WERI-Rb-1 (cell line): ENCODE data around the gene DEPDC1.
"Not testable (repeated sequence)": the region's sequence is repeated elsewhere in the genome, so short reads cannot be mapped to it uniquely, and the experiment has no call there.

Experiments used
- DNase-seq: peaks from one replicate; pipeline ENCODE4 v3.0.0-alpha.2; 2020
- H3K27ac ChIP-seq: fragments of 250-450 bp; sonication (Bioruptor Pico); 2 replicates; pipeline ENCODE4 v1.5.1; 2020; ENCODE audit warnings: mild to moderate bottlenecking, moderate library complexity
- H3K27me3 ChIP-seq: fragments of 250-450 bp; sonication (Bioruptor Pico); 2 replicates; pipeline ENCODE4 v1.5.1; 2021; ENCODE audit warnings: mild to moderate bottlenecking, low read depth, moderate library complexity; ENCODE audit not compliant: insufficient read depth, severe bottlenecking
- H3K36me3 ChIP-seq: fragments of 250-450 bp; sonication (Bioruptor Pico); 2 replicates; pipeline ENCODE4 v1.5.1; 2020; ENCODE audit warnings: mild to moderate bottlenecking, moderate library complexity
- H3K4me3 ChIP-seq: 2 replicates; pipeline ENCODE4 v1.5.1; 2011; ENCODE audit warnings: low read depth, mild to moderate bottlenecking, control low read depth, low read length
- H3K9me3 ChIP-seq: fragments of 250-450 bp; sonication (Bioruptor Pico); 2 replicates; pipeline ENCODE4 v1.5.1; 2021; ENCODE audit warnings: mild to moderate bottlenecking, moderate library complexity; ENCODE audit not compliant: severe bottlenecking
- TF ChIP-seq, protein P1 (sequence below): IDR thresholded peaks from 2 replicates; pipeline ENCODE4 v1.5.1; 2011; ENCODE audit warnings: low read depth, mild to moderate bottlenecking, control low read depth, inconsistent platforms, low read length

The DEPDC1 gene

DNA sequence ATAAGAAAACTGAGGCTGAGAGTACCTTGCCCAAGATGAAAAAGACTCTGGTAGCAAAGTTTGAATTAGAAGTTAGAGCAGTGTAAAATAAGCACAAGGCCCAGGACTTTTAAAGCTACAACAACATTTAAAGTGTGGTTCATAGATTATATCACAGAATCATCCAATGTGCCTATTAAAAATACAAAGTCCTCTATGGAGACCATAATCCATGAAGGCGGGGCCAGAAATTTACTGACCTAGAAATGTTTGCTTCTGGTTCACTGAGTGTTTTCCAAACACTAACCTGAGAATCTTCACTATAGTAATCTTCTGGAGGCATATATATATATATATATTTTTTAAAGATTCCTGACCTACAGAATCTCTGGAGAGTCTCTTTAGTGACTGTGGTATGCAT lies 12.3 kb downstream of the DEPDC1 start:
- Histone ChIP-seq H3K4me3 (no peak overlapping the region), H3K9me3 (no peaks in the 10 kb centered on the region), H3K27ac (no peak overlapping the region), H3K27me3 (no peaks in the 10 kb centered on the region), H3K36me3 (peaks cover 73% of the 10 kb centered on the region)
- TF ChIP-seq, protein P1, sequence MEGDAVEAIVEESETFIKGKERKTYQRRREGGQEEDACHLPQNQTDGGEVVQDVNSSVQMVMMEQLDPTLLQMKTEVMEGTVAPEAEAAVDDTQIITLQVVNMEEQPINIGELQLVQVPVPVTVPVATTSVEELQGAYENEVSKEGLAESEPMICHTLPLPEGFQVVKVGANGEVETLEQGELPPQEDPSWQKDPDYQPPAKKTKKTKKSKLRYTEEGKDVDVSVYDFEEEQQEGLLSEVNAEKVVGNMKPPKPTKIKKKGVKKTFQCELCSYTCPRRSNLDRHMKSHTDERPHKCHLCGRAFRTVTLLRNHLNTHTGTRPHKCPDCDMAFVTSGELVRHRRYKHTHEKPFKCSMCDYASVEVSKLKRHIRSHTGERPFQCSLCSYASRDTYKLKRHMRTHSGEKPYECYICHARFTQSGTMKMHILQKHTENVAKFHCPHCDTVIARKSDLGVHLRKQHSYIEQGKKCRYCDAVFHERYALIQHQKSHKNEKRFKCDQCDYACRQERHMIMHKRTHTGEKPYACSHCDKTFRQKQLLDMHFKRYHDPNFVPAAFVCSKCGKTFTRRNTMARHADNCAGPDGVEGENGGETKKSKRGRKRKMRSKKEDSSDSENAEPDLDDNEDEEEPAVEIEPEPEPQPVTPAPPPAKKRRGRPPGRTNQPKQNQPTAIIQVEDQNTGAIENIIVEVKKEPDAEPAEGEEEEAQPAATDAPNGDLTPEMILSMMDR: no peak
- DNase-seq: no peak

DNA sequence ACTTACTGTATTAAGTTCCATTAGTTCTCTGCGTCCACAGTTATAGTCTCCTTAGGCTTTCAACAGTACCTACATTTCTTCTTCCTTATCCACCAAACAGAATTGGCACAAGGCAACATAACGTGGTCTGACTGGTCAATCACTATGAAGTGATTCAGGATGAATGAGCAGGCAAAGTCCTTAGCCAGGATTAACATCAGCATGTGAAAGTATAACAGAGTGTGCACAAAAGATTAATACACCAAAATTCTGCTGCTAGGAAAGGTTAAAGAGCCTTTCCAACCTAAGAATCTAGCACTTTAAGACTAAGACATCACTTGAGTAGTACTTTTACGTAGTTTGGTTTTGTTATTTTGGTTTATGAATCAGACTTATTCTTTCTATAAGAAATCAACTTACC lies 15.8 kb downstream of the DEPDC1 start:
- no peaks in the 10 kb centered on the region for H3K27me3 ChIP-seq
- DNase-seq: no peak
- H3K4me3 ChIP-seq: no peak overlapping the region
- TF ChIP-seq, protein P1: no peak
- no peak overlapping the region for H3K27ac ChIP-seq
- H3K9me3 ChIP-seq: no peaks in the 10 kb centered on the region
- H3K36me3 ChIP-seq: peaks cover 76% of the 10 kb centered on the region

DNA sequence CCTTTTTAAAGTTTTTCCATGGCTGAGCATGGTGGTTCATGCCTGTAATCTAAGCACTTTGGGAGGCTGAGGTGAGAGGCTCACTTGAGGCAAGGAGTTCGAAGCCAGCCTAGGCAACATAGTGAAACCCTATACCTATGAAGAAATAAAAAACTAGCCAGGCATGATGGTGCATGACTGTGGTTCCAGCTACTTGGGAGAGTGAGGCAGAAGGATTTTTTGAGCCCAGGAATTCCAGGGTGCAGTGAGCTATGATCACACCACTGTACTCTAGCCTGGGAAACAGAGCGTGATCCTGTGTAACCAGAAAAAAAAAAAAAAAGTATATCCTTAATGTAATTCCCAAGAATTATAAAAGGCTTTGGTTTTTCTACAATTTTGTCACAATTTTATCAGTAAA lies 17.4 kb downstream of the DEPDC1 start:
- Histone ChIP-seq H3K9me3 (no peaks in the 10 kb centered on the region), H3K36me3 (peaks cover 64% of the 10 kb centered on the region), H3K4me3 (no peak overlapping the region), H3K27ac (no peak overlapping the region), H3K27me3 (no peaks in the 10 kb centered on the region)
- no peak for DNase-seq
- TF ChIP-seq, protein P1: no peak

DNA sequence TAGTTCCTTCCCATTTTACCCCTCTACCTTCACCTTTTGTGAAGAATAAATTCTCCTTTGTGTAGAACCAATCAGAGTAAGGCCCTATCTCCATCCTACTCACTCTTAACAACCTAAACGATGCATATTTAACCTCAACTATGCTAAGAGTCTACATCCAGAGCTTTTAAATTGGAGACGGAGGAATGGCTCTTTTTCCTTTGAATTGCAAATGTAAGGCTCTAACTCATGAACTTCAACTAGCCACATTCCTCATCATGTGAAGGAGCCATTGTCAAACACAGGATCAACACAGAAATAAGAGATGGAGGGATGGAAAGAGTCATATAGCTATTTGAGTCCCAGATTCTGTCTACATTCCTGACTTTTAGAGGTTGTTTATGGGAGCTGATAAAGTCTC lies 18.2 kb downstream of the DEPDC1 start:
- no peak for DNase-seq
- TF ChIP-seq, protein P1: no peak
- no peaks in the 10 kb centered on the region for H3K27me3 ChIP-seq
- H3K27ac ChIP-seq: no peak overlapping the region
- no peaks in the 10 kb centered on the region for H3K9me3 ChIP-seq
- H3K36me3 ChIP-seq: peaks cover 60% of the 10 kb centered on the region
- H3K4me3 ChIP-seq: no peak overlapping the region

DNA sequence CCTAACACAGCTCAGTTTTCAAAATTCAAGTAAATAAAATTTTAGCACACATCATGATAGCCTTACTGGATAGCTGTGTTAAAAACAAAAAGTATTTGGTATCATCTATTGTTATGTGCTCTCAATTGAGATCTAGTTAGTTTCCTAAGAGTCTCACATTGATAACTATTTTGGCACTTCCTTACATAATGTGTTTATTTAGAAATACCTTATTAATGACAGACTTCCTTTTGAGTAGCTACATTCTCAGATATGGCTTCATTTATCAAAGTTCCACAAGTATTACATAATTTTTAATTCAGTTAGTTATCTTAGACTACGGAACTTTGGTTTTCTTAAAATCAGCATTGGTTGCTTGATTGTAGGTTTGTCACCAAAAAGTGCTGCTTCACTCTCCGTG lies 20.3 kb downstream of the DEPDC1 start:
- not testable (repeated sequence) for H3K4me3 ChIP-seq, H3K9me3 ChIP-seq, H3K27me3 ChIP-seq, DNase-seq, H3K27ac ChIP-seq
- H3K36me3 ChIP-seq: peaks cover 42% of the 10 kb centered on the region

DNA sequence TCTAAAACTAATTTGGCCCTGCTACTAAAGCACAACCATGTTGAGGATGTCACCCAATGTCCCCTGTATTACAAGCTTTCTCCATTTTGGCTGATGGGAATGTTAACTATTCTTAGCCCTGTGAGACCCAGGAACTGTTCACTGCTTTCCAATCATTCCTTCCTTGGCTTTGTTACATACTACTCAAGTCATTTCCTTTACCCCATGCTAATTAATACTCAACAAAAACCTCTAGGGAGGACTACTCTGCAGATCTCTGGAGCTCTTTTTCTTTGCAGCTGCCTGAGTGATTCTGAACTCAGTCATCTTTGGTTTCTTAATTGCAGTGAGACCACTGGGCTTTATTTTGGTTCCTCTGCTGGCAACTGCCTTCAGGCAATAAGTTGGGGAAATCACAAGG lies 23.8 kb downstream of the DEPDC1 start:
- Histone ChIP-seq H3K36me3 (peaks cover 12% of the 10 kb centered on the region), H3K27ac (no peak overlapping the region), H3K27me3 (no peaks in the 10 kb centered on the region), H3K9me3 (no peaks in the 10 kb centered on the region), H3K4me3 (no peak overlapping the region)
- no peak for DNase-seq
- TF ChIP-seq, protein P1: no peak
